GM12891 (cell line): Measurements from ENCODE around the gene NSL1.
A peak's percentile ranks its signal among the peaks of the same experiment; 100 is the strongest.

Source experiments
- PAX5 ChIP-seq: IDR thresholded peaks from 2 replicates; pipeline ENCODE4 v1.6.1; 2011; ENCODE audit warnings: low read length, moderate library complexity, mild to moderate bottlenecking; ENCODE audit not compliant: insufficient read depth, severe bottlenecking
- POLR2A ChIP-seq: IDR thresholded peaks from 2 replicates; pipeline ENCODE4 v1.6.1; 2011; ENCODE audit warnings: low read depth, low read length, control low read depth
- POLR2AphosphoS5 ChIP-seq: IDR thresholded peaks from 2 replicates; pipeline ENCODE4 v1.6.1; 2011; ENCODE audit warnings: low read depth, low read length, control low read depth
- POU2F2 ChIP-seq: IDR thresholded peaks from 2 replicates; pipeline ENCODE4 v1.6.1; 2011; ENCODE audit warnings: low read depth, mild to moderate bottlenecking, control low read depth, low read length, moderate library complexity
- SPI1 ChIP-seq: IDR thresholded peaks from 2 replicates; pipeline ENCODE4 v1.6.1; 2011; ENCODE audit warnings: low read depth, low read length, control low read depth
- TAF1 ChIP-seq: IDR thresholded peaks from 2 replicates; pipeline ENCODE4 v1.6.1; 2011; ENCODE audit warnings: low read depth, low read length, control low read depth

GRCh38 chr1:212678456-212679410 lies 112.8 kb downstream of the NSL1 start:
- TF ChIP-seq POLR2A (no peak), POLR2AphosphoS5 (no peak), TAF1 (no peak), SPI1 (peak; percentile 94), PAX5 (no peak), POU2F2 (peak; percentile 65)
